ENCODE results near the gene JUND. TPM values are rescaled to one million over a fixed set of nuclear protein-coding genes. Genes with fewer than 3 reads are reported as not detected.

Gene JUND
- total RNA-seq, 1 experiment from 2014 or later, result 379 TPM

- no peak for DNase-seq (ENCODE audit: low spot score)
Measured at GRCh38 chr19:18239303-18239702, 42.1 kb downstream of the JUND start.

GRCh38 chr19:18234194-18234593 lies 47.2 kb downstream of the JUND start:
- DNase-seq (ENCODE audit: low spot score), result no peak

- DNase-seq (ENCODE audit: low spot score), result no peak
Measured at GRCh38 chr19:18233224-18233825, 48.1 kb downstream of the JUND start.

- DNase-seq (ENCODE audit: low spot score), result no peak
Measured at GRCh38 chr19:18232540-18233223, 48.7 kb downstream of the JUND start.

- DNase-seq (ENCODE audit: low spot score), result no peak
Measured at GRCh38 chr19:18231775-18232174, 49.6 kb downstream of the JUND start.

- no peak for DNase-seq (ENCODE audit: low spot score)
Measured at GRCh38 chr19:18230941-18231734, 50.3 kb downstream of the JUND start.

GRCh38 chr19:18229915-18230314 lies 51.5 kb downstream of the JUND start:
- DNase-seq (ENCODE audit: low spot score), result no peak

Small RNA genes within 50 kb of the gene (small RNA-seq; reads per million reads assigned to genes)
- gene MIR3188 (not detected), gene RPL39P38 (not detected)

Other genes with a start within 250 kb of the JUND start
- not detected in 2 replicates for gene IL12RB1, start 194.7 kb downstream of the JUND start, total RNA-seq (2014; rRNA removed; shearing (Covaris generic))
- 8.6 and 13.8 TPM in 2 replicates for gene MAST3, start 183.8 kb downstream of the JUND start, total RNA-seq (2014; rRNA removed; shearing (Covaris generic))
- 26.4 and 37.7 TPM in 2 replicates for gene PIK3R2, start 128.5 kb downstream of the JUND start, total RNA-seq (2014; rRNA removed; shearing (Covaris generic))
- gene IFI30, start 107.8 kb downstream of the JUND start, total RNA-seq (2014; rRNA removed; shearing (Covaris generic)), result 58.9 and 74.6 TPM in 2 replicates
- 42.3 and 54.3 TPM in 2 replicates for gene MPV17L2, start 88.4 kb downstream of the JUND start, total RNA-seq (2014; rRNA removed; shearing (Covaris generic))
- 1.2 and 2.7 TPM in 2 replicates for gene RAB3A, start 77.6 kb downstream of the JUND start, total RNA-seq (2014; rRNA removed; shearing (Covaris generic))
- 3.4 TPM in 1 of 2 replicates, not detected in the other for gene PDE4C, start 55.2 kb downstream of the JUND start, total RNA-seq (2014; rRNA removed; shearing (Covaris generic))
- gene IQCN, start 7.2 kb downstream of the JUND start, total RNA-seq (2014; rRNA removed; shearing (Covaris generic)), result 0.71 and 1.1 TPM in 2 replicates
- 733 and 750 TPM in 2 replicates for gene LSM4, start 41.5 kb upstream of the JUND start, total RNA-seq (2014; rRNA removed; shearing (Covaris generic))
- 13.6 and 18.9 TPM in 2 replicates for gene PGPEP1, start 59.0 kb upstream of the JUND start, total RNA-seq (2014; rRNA removed; shearing (Covaris generic))
- 529 and 584 TPM in 2 replicates for gene GDF15, start 104.5 kb upstream of the JUND start, total RNA-seq (2014; rRNA removed; shearing (Covaris generic))
- gene LRRC25, start 116.0 kb upstream of the JUND start, total RNA-seq (2014; rRNA removed; shearing (Covaris generic)), result not detected in 2 replicates
- 78.0 and 87.1 TPM in 2 replicates for gene SSBP4, start 137.8 kb upstream of the JUND start, total RNA-seq (2014; rRNA removed; shearing (Covaris generic))
- gene ISYNA1, start 156.5 kb upstream of the JUND start, total RNA-seq (2014; rRNA removed; shearing (Covaris generic)), result 5.3 and 14.9 TPM in 2 replicates
- 16.0 and 20.7 TPM in 2 replicates for gene ELL, start 240.4 kb upstream of the JUND start, total RNA-seq (2014; rRNA removed; shearing (Covaris generic))

Measured in HT-29 (cell line).